Fibroblast of peridontal ligament (primary cell): ENCODE measurements around the gene LUC7L2.
A peak's percentile ranks its signal among the peaks of the same experiment; 100 is the strongest.
"Not testable (repeated sequence)": the region's sequence is repeated elsewhere in the genome, so short reads cannot be mapped to it uniquely, and the experiment has no call there.

Source experiments
- DNase-seq: peaks from one replicate; pipeline ENCODE4 v3.0.0-alpha.2; 2010; ENCODE audit errors: extremely low read depth

Gene LUC7L2, protein sequence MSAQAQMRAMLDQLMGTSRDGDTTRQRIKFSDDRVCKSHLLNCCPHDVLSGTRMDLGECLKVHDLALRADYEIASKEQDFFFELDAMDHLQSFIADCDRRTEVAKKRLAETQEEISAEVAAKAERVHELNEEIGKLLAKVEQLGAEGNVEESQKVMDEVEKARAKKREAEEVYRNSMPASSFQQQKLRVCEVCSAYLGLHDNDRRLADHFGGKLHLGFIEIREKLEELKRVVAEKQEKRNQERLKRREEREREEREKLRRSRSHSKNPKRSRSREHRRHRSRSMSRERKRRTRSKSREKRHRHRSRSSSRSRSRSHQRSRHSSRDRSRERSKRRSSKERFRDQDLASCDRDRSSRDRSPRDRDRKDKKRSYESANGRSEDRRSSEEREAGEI

DNA sequence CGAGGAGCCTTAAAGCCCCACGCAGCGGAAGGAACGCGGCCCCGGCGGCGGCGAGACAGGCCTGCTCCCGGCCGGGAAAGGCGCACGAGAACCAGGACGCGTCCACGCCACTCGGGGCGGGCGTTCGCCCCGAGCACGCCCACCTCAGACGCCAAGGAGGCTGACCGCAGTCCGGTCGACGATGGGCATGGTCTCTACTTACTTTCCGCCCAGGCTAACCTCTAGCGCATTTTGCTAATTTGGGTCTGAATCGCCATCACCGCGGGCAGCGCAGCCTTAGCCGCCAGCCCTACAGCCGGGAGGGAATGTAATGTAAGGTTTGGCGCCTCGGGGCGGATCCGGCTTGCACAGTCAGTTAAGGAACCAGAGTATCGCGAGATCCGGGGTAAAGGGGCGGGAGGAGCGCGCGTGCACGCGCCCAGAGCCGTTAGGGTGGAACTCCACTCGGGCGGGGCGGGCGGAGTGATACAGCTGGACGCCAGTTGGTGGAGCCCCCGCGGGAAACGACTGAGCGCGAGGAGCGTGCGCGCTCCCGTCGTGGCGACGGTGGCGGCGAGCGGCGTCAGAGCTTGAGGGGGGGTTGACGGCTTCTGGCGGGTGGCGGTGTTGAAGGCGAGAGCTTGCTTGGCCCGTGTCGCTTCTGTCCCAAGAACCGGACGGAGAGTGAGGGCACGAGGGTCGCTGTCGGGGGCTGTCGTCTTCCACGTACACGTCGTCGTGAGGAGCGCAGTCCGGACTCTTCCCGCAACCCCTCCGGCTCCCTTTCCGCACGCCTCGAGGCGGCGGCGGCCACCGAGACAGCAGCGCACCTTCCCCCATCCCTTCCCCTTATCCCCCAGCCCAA is at the start of gene LUC7L2:
LUC7L2 (plus strand) TSS at position 529 of the 844 bp plus-strand sequence. CDS start 368 bp downstream, outside the sequence.
- peak; percentile 98 for DNase-seq

DNA sequence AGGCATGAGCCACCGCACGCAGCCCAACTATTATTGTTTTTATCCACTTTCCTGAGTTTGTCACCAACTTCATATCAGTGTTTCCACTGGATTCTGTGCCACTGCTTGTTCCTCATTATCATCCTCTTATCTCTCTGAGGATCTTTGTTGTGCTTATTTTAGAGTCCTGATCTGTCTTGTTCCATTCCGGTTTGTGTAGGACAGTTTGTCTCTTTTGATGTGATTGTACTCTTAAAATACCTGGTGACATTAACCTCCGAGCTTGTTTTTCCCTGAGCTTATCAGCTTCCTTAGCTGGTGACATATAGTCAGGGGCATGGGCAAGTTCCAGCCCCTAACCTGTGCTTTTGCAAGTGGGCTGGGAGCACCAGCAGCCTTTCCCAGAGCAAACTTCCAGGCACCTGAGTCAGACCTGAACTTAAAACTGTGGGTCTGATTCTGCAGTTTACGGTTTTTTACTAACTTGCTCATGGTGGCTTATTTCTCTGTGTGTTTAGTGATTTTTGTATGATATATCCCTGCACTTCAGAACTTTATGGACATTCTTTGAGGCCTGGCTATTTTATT is 41.7 kb upstream of the LUC7L2 start:
- no peak for DNase-seq

DNA sequence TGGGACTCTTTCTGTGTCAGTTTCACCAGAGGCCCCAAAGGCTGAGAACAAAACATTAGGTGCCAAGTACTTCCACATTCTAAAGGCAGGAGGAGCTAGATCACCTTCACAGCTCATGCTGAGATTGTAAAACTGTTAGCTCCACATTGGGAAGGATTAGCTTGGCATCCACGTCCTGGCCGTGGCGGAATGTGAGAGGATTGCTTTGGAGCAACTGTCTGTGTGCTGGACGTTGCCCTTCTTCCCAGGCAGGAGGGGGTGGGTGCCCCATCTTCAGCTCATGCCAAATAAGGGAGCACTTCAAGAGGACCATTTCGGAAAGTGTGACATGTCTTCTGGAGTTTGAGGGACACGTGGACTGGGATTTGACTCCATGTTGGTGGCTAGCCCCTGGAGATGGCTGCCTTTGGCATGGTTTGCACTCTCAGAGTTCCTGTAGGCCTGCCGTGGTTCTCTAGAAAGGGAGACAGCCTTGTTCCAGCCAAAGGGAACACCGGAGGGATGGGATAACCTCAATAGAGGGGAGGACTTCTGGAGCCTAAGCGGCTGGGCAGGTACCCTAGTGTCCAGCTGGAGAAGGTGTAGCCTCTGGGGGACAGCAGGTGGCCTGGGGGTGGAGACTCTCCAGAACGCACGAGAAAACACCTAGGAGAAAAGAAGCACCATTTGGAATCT is 38.5 kb upstream of the LUC7L2 start:
- peak; percentile 27 for DNase-seq

DNA sequence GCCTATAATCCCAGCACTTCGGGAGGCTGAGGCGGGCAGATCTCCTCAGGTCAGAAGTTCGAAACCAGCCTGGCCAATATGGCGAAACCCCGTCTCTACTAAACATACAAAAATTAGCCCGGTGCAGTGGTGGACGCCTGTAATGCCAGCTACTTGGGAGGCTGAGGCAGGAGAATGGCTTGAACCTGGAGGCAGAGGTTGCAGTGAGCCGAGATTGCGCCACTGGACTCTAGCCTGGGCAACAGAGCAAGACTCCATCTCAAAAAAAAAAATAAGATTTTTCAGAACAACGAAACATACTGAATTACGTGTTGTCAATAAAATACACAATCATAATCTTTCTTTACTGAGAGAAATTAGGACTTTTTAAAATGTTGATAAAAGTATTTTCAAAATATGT is 35.0 kb upstream of the LUC7L2 start:
- not testable (repeated sequence) for DNase-seq

DNA sequence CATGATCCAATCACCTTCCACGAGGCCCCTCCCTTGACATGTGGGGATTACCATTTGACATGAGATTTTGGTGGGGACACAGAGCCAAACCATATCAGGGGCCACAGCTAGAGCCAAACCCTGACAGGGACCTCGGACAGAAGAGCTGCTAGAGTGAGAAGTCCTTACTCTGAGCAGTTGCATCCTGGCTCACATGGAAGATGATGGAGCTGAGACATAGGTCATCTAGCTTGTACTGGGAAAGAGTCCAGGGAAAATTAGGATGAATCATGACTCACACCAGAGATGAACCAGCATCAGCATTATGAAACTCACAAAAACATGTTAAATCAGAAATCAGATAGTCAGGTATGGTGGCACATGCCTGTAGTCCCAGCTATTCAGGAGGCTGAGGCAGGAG is 31.3 kb upstream of the LUC7L2 start:
- peak; percentile 92 for DNase-seq

DNA sequence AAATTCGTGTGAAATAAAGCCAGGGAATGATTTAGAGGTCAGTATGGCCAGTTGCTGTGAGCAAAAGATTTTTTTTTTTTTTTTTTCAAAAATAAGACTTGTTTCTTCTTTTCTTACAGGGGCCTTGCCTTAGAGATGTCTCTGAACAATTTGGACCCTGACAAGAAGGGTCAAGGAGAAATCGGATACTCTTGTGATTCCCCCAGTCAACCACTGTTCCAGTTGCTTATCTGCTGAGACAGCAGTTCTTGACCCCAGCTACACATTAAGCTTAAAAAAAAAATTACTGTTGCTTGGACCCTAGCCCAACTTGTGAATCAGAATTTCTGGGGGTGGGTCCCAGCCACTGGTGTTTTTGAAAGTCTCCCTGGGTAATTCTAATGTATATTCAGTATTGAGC is 30.6 kb upstream of the LUC7L2 start:
- DNase-seq = no peak

DNA sequence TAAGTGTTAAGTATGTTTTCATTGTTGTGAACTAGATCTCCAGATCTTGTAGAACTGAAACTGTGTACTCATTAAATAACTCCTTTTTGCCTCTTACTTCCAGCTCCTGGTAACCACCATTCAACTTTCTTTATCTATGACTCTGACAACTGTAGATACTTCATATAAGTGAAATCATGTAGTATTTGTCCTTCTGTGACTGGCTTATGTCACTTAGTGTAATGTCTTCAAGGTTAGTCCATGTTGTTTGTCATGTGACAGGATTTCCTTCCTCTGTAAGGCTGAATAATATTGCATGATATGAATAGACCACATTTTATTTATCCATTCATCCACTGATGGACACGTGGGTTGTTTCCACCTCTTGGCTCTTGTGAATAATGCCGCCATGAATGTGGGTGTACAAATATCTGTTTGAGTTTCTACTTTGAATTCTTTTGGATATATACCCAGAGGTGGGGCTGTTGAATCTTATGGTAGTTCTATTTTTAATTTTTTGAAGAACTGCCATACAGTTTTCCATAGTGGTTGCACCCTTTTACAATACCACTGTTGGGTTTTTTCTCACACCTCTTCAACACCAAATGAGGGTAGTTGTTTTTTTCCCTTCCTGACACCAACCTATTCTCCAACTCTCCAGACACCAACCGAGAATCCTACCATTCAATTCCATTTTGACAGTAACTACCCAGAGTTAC is 29.2 kb upstream of the LUC7L2 start:
- DNase-seq = no peak

DNA sequence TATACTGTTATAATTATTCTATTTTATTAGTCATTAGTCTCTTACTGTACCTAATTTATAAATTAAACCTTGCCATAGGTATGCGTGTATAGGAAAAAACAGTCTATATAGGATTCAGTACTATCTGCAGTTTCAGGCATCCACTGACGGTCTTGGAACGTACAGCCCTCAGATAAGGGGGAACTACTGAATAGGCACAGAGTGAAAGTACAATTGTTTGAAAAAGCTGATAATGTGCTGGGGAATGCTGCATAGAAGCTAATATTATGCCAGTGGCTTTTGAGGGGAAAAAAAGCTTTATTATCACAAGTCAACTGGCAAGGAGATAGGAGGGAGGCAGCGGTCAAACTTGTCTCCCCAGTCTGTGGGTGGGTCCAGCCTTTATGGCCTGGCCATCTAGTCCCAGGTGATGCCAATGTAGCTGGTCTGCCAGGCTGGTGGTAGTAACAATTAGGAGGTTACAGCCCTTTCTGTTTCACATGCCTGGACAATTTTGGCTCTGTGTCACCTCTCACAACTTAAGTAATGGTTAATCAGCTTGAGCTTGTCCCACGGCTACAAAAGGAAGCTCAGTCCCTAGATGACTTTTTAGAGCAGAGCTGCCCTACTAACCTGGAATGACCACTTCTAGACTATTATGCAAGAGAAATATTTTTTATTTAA is 26.9 kb upstream of the LUC7L2 start:
- DNase-seq = no peak

DNA sequence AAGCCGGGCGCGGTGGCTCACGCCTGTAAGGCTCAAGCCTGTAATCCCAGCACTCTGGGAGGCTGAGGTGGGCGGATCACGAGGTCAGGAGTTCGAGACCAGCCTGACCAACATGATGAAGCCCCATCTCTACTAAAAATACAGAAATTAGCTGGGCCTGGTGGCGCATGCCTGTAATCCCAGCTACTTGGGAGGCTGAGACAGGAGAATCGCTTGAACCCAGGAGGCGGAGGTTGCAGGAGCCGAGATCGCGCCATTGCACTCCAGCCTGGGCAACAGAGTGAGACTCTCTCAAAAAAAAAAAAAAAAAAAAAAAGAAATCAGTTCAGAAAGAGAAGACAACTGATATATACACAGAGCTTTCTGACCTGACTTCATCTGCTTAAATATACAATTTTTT is 26.3 kb upstream of the LUC7L2 start:
- not testable (repeated sequence) for DNase-seq

DNA sequence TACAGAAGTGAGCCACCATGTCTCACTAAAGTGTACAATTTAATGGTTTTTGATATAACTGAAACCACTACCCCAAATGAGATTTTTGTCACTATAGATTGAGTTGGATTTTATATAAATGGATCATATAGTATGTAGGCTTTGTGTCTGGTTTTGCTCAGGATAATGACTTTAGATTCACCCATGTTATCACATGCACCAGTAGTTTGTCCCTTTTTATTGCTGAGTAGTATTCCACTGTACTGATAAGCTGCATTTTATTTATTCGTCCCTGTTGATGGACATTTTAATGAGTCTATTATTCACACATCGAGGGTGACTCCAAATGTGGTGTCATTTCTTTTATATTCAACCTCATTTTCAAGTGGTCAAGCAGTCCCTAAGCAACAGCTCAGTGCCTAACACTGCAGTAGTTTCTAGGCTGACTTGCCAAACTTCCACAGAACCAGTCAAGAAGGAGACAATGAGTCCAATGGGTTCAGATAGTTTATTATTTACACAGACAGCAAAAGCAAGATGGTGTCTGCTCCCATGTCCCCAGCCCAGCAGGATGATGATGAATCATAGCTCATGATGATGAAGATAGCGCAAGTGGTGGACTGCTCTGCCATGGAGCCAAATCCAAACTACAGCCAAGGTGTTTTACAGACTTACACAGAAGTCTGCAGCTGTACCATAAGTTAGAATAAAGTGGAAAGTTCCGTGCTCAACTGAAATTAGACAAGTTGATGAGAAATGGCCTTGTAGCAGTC is 25.1 kb upstream of the LUC7L2 start:
- no peak for DNase-seq

DNA sequence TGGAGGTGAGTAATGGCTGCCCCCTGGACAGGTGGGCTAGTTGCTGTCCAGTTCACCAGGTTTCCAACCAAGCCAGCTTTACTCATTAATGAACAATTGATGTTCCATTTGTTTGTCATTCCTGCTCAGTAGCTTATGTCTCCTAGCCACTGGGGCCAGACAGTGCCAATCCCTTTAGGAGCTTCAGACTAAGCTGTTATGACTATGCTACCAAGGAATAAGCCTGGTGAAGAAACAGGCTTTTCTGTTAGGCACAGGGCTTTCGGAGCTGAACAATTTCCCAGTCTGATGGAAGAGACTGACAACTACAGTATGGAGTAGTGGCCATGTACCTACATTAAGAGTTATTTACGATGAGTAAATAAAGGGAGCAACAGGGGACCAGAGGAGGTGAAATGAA is 20.7 kb upstream of the LUC7L2 start:
- no peak for DNase-seq

DNA sequence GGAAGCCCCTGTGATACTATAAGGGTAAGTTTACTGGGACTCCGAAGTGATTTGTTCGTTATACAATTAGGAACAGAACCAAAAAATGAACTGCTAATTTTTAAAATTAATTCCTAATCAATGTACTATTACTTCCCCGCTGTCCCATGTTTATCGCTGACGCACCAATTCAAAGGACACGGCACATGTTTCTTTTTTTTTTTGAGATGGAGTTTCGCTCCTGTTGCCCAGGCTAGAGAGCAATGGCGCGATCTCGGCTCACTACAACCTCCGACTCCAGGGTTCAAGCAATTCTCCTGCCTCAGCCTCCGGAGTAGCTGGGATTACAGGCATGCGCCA is 20.0 kb upstream of the LUC7L2 start:
- no peak for DNase-seq

DNA sequence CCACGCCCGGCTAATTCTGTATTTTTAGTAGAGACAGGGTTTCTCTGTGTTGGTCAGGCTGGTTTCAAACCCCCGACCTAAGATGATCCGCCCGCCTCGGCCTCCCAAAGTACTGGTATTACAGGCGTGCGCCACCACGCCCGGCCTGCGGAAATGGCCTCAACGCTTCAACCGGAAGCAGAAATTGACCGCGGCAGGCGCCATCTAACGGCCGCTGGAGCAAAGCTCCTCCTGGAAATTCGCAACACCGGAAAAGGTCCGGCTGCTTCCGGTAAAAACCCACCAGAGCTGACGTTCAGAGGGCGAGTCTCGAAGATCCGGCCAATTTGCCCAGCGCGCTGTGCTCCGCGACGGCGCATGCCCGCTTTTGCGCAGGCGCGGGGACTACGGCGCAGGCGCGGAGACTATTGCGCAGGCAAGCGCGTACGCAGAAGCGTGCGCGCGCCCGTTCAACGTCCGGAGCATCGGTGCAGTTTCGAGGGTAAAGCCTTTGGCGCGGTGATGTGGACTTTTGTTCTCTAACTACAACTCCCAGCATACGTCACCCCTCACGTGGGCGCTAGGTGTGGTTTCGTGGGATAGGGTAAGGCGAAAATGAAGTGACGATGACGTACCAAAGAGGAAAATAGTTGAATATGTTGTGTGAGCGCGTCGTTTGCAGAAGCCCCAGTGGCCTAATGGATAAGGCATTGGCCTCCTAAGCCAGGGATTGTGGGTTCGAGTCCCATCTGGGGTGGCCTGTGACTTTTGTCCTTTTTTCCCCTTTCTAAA is 19.5 kb upstream of the LUC7L2 start:
- DNase-seq = peak; percentile 100

DNA sequence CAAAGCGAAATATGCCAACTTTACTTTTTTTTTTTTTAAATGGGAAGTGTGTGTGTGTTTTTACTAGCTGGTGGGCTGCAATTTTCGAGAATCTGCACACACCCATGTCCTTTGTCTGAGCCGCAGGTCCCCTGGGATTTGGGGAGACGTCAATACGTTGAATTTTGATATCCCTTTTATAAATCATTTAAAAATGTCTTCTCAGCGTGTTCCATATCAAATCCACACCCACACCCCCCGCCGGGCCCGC is 19.0 kb upstream of the LUC7L2 start:
- no peak for DNase-seq

DNA sequence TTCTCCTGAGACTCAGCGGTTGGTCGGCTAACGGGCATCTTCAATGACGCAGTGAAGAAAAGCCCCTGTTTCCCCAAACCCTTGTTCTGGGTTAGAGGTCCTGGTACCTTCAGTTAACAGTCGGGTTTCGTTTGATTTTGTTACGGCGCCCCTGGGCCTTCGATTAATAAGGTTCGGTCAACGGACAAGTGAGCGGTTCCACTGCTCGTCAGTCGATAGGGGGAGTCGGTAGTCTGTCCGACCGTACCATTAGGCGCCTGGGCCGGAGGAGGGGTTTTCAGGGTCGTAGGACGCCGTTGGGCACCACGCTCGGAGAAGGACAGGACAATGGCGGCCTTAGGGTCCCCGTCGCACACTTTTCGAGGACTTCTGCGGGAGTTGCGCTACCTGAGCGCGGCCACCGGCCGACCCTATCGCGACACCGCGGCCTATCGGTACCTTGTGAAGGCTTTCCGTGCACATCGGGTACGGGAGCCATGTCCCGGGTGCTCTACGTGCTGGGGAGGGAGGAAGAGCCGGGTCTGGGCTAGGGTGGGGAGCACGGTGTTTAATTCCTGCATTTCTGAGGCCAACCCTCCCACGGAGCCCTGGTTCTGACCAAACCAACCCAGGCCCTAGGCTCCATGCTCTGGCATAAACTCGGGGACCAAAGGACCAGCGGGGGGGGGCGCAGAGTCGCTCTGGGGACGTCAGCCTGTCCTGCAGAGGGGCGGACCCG is 18.5 kb upstream of the LUC7L2 start, which contains the start of gene FMC1:
FMC1 (plus strand) TSS at position 280 of the 718 bp plus-strand sequence; CDS start at position 328, 48 bp downstream.
- DNase-seq = peak; percentile 94

DNA sequence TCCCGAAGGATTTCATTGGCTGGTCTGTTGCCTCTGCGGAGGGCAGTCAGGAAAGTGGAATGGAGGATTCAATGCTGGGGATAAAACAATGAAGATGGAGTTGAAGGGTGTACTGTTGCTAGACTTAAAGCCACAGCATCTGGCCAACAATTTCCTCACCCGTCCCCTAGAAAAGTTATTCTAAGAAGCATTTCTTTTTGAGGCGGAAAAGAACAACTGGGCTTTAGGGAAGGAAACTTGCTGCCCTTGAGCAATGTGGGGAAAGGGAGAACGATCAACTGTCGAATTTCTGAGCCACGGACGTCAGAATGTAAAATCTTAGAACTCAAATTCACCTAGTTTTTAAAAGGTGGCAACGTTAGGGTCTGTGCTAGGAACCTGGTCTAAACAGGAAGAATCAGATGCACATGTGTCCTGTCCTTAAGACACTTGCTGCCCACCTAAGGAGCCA is 17.9 kb upstream of the LUC7L2 start:
- peak; percentile 85 for DNase-seq

DNA sequence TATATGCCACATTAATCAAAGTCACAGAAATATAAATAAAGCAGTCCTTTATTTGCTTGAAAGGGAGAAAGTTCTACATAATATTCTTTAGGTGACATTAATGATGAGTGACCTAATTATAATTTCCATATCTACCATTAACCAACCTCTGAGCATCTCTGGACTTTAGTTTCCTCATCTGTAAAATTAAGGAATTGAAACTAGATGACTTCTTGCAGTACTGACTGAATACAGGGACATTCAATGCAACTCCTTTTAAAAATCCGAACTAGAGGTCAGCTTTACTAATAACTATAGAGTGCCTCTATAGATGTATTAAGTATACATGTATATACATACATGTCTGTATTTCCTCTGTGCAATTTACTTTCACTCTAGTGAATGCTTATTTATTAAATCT is 14.7 kb upstream of the LUC7L2 start:
- no peak for DNase-seq

DNA sequence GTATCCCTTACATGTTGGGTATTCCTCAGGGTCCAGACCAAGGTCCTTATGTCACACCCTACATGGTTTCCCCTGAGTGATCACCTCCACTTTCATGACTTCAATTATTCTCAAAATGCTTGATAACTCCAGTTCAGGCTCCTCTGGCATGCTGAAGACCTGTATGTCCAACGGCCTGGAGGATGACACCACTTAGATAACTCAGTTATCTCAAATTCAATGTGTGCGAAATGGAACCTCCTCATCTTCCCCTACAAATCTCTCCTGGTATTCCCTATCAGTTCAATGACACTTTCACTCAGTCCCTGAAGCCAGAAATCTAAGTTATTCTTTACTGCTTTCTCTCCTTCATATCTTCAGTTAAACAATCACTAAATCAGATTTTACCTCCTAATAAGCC is 8.7 kb upstream of the LUC7L2 start:
- no peak for DNase-seq

DNA sequence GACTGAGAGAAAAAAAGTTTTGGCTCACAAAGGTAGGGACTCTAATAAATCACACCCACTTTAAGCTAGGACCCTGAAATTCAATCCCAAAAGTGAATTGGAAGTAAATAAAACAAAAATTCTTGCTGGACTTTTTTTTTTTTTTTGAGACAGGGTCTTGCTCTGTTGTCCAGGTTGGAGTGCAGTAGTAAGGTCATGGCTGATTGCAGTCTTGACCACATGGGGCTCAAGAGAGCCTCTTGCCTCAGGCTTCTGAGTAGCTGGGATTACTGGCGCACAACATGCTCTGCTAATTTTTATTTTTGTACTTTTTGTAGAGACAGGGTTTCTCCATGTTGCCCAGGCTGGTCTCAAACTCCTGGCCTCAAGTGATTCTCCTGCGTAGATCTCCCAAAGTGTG is 5.0 kb upstream of the LUC7L2 start:
- no peak for DNase-seq
